HepG2 (cell line): ENCODE data around the gene HMCN1. TPM values are rescaled to one million over a fixed set of nuclear protein-coding genes. Genes with fewer than 3 reads are reported as not detected.

ENCODE experiments used
- FOXA1 ChIP-seq, 2 experiments: fragments of 450-650 bp in 1 of 2; sonication (generic) in 1 of 2; formaldehyde crosslinking in 1 of 2; IDR thresholded peaks; 2 replicates each; pipeline versions ENCODE4 v1.4.0 to v1.6.1; 2016 to 2020; ENCODE audit warnings: missing genetic modification reagents in 1 of 2
- FOXA3 ChIP-seq: IDR thresholded peaks from 2 replicates; pipeline ENCODE4 v1.6.1; 2016; ENCODE audit warnings: missing genetic modification reagents, missing compliant biosample characterization
- GZF1 ChIP-seq: sonication (generic); formaldehyde crosslinking; IDR thresholded peaks from 2 replicates; pipeline ENCODE4 v1.5.1; 2020; ENCODE audit warnings: mild to moderate bottlenecking, missing genetic modification reagents
- HOXA3 ChIP-seq: sonication (generic); formaldehyde crosslinking; IDR thresholded peaks from 2 replicates; pipeline ENCODE4 v1.5.0; 2020; ENCODE audit warnings: missing genetic modification reagents
- KLF9 ChIP-seq: IDR thresholded peaks from 2 replicates; pipeline ENCODE4 v1.6.1; 2016; ENCODE audit warnings: low read depth
- PCBP2 ChIP-seq: fragments of 200-400 bp; formaldehyde crosslinking; optimal IDR thresholded peaks from 2 replicates; pipeline ENCODE3; 2018; ENCODE audit warnings: low read length, low read depth; ENCODE audit not compliant: poor library complexity, severe bottlenecking
- SALL1 ChIP-seq: sonication (generic); formaldehyde crosslinking; IDR thresholded peaks from 2 replicates; pipeline ENCODE4 v1.8.0; 2022; ENCODE audit warnings: mild to moderate bottlenecking, missing genetic modification reagents
- ZNF572 ChIP-seq: sonication (generic); formaldehyde crosslinking; IDR thresholded peaks from 2 replicates; pipeline ENCODE4 v1.5.1; 2020; ENCODE audit warnings: mild to moderate bottlenecking, missing genetic modification reagents
- polyA plus RNA-seq, 8 experiments: library from polyadenylated mRNA; depleted of rRNA in 3 of 8; stranded (reverse) in 7 of 8; unstranded in 1 of 8; fragments of >200 nt; fragmentation: Illumina TruSeq in 4 of 8; extraction: Trizol in 4 of 8; gene quantifications; 2 replicates each; pipeline versions ENCODE4 v1.2.1 to v1.2.3, GENCODE V29; 2011 to 2016; ENCODE audit warnings: low read depth in 4 of 8, missing spikeins in 1 of 8, mixed read lengths in 1 of 8; ENCODE audit not compliant: insufficient read depth in 1 of 8
- total RNA-seq, 5 experiments: library from RNA; depleted of rRNA; stranded (reverse); fragments of >200 nt; fragmentation: Illumina TruSeq; extraction: Trizol; gene quantifications; 2 replicates each; pipeline ENCODE4 v1.2.3, GENCODE V29; 2016; ENCODE audit warnings: low read depth in 1 of 5
- TF ChIP-seq, protein P1 (sequence below): sonication (generic); formaldehyde crosslinking; IDR thresholded peaks from 2 replicates; pipeline ENCODE4 v1.5.1; 2020; ENCODE audit warnings: mild to moderate bottlenecking, missing genetic modification reagents, borderline replicate concordance
- TF ChIP-seq, protein P2 (sequence below): sonication (generic); formaldehyde crosslinking; IDR thresholded peaks from 2 replicates; pipeline ENCODE4 v1.8.0; 2022; ENCODE audit warnings: missing genetic modification reagents, mild to moderate bottlenecking, moderate library complexity, borderline replicate concordance
- TF ChIP-seq, protein P3 (sequence below), 2 experiments: sonication (generic) in 1 of 2; formaldehyde crosslinking in 1 of 2; IDR thresholded peaks; 2 replicates each; pipeline versions ENCODE4 v1.4.0 to v1.6.1; 2016 to 2020; ENCODE audit warnings: borderline replicate concordance in 1 of 2, low read depth in 1 of 2, mild to moderate bottlenecking in 1 of 2, missing genetic modification reagents in 1 of 2

Gene HMCN1
- total and polyA plus RNA-seq, 2 of the 13 experiments (the other 11 are each of a cell fraction or from before 2014, with no cell fraction given), result 0.03 TPM; not detected in 1

DNA sequence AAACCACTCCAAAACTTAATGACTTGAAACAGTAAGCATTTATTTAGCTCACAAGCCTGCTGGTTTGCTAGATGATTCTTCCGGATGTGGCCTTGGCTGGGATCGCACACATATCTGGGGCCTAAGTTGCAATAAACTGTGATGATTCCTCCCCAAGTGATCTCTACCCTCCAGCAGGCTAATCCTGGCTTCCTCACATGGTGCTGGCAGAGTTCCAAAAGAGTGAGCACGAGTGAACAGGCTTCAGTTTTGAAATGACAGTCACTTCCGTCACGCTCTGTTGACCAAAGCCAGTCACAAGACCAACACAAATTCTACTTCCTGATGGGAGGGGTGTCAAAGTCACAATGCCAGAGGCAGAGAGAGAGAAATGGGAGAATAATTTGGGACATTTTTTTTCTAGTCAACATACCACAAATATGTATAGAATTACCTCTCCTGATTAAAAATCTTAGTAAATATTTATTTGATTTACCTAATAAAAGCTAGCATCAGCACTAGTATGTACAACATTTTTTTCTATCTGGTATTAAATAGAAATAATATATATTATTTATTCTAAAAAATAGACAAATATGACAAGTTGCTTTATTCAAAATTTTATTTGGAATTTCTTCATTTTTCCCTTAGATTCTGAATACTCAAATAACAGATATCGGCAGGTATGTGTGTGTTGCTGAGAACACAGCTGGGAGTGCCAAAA, 348.2 kb downstream of the HMCN1 start (continued):
- TF ChIP-seq, protein P1, sequence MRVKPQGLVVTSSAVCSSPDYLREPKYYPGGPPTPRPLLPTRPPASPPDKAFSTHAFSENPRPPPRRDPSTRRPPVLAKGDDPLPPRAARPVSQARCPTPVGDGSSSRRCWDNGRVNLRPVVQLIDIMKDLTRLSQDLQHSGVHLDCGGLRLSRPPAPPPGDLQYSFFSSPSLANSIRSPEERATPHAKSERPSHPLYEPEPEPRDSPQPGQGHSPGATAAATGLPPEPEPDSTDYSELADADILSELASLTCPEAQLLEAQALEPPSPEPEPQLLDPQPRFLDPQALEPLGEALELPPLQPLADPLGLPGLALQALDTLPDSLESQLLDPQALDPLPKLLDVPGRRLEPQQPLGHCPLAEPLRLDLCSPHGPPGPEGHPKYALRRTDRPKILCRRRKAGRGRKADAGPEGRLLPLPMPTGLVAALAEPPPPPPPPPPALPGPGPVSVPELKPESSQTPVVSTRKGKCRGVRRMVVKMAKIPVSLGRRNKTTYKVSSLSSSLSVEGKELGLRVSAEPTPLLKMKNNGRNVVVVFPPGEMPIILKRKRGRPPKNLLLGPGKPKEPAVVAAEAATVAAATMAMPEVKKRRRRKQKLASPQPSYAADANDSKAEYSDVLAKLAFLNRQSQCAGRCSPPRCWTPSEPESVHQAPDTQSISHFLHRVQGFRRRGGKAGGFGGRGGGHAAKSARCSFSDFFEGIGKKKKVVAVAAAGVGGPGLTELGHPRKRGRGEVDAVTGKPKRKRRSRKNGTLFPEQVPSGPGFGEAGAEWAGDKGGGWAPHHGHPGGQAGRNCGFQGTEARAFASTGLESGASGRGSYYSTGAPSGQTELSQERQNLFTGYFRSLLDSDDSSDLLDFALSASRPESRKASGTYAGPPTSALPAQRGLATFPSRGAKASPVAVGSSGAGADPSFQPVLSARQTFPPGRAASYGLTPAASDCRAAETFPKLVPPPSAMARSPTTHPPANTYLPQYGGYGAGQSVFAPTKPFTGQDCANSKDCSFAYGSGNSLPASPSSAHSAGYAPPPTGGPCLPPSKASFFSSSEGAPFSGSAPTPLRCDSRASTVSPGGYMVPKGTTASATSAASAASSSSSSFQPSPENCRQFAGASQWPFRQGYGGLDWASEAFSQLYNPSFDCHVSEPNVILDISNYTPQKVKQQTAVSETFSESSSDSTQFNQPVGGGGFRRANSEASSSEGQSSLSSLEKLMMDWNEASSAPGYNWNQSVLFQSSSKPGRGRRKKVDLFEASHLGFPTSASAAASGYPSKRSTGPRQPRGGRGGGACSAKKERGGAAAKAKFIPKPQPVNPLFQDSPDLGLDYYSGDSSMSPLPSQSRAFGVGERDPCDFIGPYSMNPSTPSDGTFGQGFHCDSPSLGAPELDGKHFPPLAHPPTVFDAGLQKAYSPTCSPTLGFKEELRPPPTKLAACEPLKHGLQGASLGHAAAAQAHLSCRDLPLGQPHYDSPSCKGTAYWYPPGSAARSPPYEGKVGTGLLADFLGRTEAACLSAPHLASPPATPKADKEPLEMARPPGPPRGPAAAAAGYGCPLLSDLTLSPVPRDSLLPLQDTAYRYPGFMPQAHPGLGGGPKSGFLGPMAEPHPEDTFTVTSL, result 0 out of 2 replicates have a peak, but pooled peaks have one; percentile 19
- TF ChIP-seq, protein P2, sequence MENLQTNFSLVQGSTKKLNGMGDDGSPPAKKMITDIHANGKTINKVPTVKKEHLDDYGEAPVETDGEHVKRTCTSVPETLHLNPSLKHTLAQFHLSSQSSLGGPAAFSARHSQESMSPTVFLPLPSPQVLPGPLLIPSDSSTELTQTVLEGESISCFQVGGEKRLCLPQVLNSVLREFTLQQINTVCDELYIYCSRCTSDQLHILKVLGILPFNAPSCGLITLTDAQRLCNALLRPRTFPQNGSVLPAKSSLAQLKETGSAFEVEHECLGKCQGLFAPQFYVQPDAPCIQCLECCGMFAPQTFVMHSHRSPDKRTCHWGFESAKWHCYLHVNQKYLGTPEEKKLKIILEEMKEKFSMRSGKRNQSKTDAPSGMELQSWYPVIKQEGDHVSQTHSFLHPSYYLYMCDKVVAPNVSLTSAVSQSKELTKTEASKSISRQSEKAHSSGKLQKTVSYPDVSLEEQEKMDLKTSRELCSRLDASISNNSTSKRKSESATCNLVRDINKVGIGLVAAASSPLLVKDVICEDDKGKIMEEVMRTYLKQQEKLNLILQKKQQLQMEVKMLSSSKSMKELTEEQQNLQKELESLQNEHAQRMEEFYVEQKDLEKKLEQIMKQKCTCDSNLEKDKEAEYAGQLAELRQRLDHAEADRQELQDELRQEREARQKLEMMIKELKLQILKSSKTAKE (CRISPR knock-in tag), result no peak
- TF ChIP-seq FOXA3 (CRISPR knock-in tag), result peak; percentile 48
- TF ChIP-seq SALL1 (CRISPR knock-in tag), result 0 out of 2 replicates have a peak, but pooled peaks have one; percentile 13
- 0 out of 2 replicates have a peak, but pooled peaks have one; percentile 14 for TF ChIP-seq HOXA3
- TF ChIP-seq FOXA1 (IDR thresholded peaks at IDR 0.05), result no peak
- TF ChIP-seq FOXA1 (CRISPR knock-in tag; IDR thresholded peaks at IDR 0.05), result peak; percentile 47
- TF ChIP-seq ZNF572 (CRISPR knock-in tag), result no peak
- TF ChIP-seq KLF9 (CRISPR knock-in tag), result no peak
- no peak for TF ChIP-seq GZF1 (CRISPR knock-in tag)
- no peak for TF ChIP-seq PCBP2
- TF ChIP-seq, protein P3, sequence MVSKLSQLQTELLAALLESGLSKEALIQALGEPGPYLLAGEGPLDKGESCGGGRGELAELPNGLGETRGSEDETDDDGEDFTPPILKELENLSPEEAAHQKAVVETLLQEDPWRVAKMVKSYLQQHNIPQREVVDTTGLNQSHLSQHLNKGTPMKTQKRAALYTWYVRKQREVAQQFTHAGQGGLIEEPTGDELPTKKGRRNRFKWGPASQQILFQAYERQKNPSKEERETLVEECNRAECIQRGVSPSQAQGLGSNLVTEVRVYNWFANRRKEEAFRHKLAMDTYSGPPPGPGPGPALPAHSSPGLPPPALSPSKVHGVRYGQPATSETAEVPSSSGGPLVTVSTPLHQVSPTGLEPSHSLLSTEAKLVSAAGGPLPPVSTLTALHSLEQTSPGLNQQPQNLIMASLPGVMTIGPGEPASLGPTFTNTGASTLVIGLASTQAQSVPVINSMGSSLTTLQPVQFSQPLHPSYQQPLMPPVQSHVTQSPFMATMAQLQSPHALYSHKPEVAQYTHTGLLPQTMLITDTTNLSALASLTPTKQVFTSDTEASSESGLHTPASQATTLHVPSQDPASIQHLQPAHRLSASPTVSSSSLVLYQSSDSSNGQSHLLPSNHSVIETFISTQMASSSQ (IDR thresholded peaks at IDR 0.05; ENCODE audit: low read depth), result no peak
- TF ChIP-seq, protein P3 (CRISPR knock-in tag; IDR thresholded peaks at IDR 0.05; ENCODE audit: borderline replicate concordance), result no peak
